EH (cell line): ENCODE measurements around the gene ISG15.
"Not testable (repeated sequence)": the region's sequence is repeated elsewhere in the genome, so short reads cannot be mapped to it uniquely, and the experiment has no call there.

Experiments
- DNase-seq: peaks from one replicate; pipeline ENCODE4 v3.0.0-alpha.2; 2015; ENCODE audit warnings: low read depth

The ISG15 gene

GRCh38 chr1:1046767-1047166 is 33.5 kb downstream of the ISG15 start:
- no peak for DNase-seq

GRCh38 chr1:1047407-1047806 is 34.1 kb downstream of the ISG15 start:
- no peak for DNase-seq

- no peak for DNase-seq
These were observed 34.7 kb downstream of the ISG15 start for GRCh38 chr1:1047963-1048362.

GRCh38 chr1:1048765-1049164 is 35.5 kb downstream of the ISG15 start:
- DNase-seq = no peak

GRCh38 chr1:1049318-1050165 is 36.2 kb downstream of the ISG15 start:
- no peak for DNase-seq

GRCh38 chr1:1050577-1051052 is 37.3 kb downstream of the ISG15 start:
- no peak for DNase-seq

GRCh38 chr1:1051127-1051810 is 38.0 kb downstream of the ISG15 start:
- DNase-seq = no peak

GRCh38 chr1:1052003-1052840 is 38.9 kb downstream of the ISG15 start:
- DNase-seq = no peak

GRCh38 chr1:1053022-1053421 is 39.7 kb downstream of the ISG15 start:
- no peak for DNase-seq

GRCh38 chr1:1053682-1054081 is 40.4 kb downstream of the ISG15 start:
- no peak for DNase-seq

GRCh38 chr1:1054099-1054700 is 40.9 kb downstream of the ISG15 start:
- no peak for DNase-seq

GRCh38 chr1:1054971-1055370 is 41.7 kb downstream of the ISG15 start:
- DNase-seq = no peak

- DNase-seq = no peak
These were observed 42.8 kb downstream of the ISG15 start for GRCh38 chr1:1055841-1056736.

GRCh38 chr1:1057769-1058087 is 44.4 kb downstream of the ISG15 start:
- DNase-seq = not testable (repeated sequence)

- DNase-seq = no peak
These were observed 45.0 kb downstream of the ISG15 start for GRCh38 chr1:1058088-1058905.

- DNase-seq = peak; percentile 42
These were observed 45.7 kb downstream of the ISG15 start for GRCh38 chr1:1058921-1059493.

GRCh38 chr1:1059494-1060280 is 46.4 kb downstream of the ISG15 start:
- peak; percentile 81 for DNase-seq

GRCh38 chr1:1060281-1061000 is 47.1 kb downstream of the ISG15 start:
- no peak for DNase-seq
